Measurements from ENCODE around the gene OXCT1.

DNA sequence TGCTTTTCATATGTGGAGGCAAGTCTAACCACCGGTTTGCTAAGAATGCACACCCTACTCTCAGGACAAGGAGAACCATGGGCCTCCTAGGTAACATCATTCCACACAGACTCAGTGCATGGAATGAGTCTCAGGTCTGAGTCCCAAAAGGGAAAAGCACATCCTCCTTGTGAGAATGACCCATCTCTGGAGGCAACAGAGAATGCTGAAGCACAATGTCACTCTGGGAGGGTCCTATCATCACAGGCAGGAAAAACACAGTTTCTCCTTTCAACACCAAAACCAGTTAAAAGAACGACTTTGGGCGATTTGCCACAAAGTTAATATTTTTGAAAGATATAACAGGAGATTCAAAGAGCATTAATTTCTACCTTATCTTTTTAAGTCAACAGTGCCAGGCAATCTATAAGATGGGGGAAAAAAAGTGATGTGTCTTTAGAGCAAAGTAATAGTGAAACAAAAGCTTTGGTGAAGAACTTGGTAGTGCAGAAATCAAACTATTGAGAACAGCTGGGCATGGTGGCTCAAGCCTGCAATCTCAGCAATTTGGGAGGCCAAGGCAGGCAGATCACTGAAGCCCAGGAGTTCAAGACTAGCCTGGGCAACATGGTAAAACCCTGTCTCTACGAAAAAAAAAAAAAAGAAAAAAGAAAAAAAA is 97.3 kb downstream of the OXCT1 start:
- no peak for TF ChIP-seq POLR2AphosphoS5 (IDR thresholded peaks at IDR 0.05; ENCODE audit: low read depth, low read length)
- no peak for TF ChIP-seq POLR2A (IDR thresholded peaks at IDR 0.05; ENCODE audit: low read depth, low read length)
- TF ChIP-seq TAF1 (IDR thresholded peaks at IDR 0.05; ENCODE audit: low read depth, low read length), result no peak
- TF ChIP-seq SPI1 (IDR thresholded peaks at IDR 0.05; ENCODE audit: low read depth, low read length), result no peak
- TF ChIP-seq PAX5 (IDR thresholded peaks at IDR 0.05; ENCODE audit: insufficient read depth, low read length, severe bottlenecking), result no peak
- no peak for TF ChIP-seq POU2F2 (IDR thresholded peaks at IDR 0.05; ENCODE audit: low read depth, low read length)
